ENCODE measurements around the gene KCNE4. TPM values are rescaled to one million over a fixed set of nuclear protein-coding genes. Genes with fewer than 3 reads are reported as not detected.

KCNE4 gene
- total RNA-seq, 1 donor from 2014 or later, result 23.2 TPM

GRCh38 chr2:223081789-223082188 lies 29.8 kb downstream of the KCNE4 start:
- Mint-ChIP-seq H3K36me3 (ENCODE audit: low read depth) (peaks cover 1% of the 10 kb centered on the region), H3K27me3 (ENCODE audit: low read depth) (no peaks in the 10 kb centered on the region), H3K27ac (ENCODE audit: unreplicated experiment) (no peak overlapping the region), H3K9me3 (ENCODE audit: low read depth) (peaks cover 14% of the 10 kb centered on the region), H3K4me1 (ENCODE audit: low read depth) (peaks cover 21% of the 10 kb centered on the region), H3K4me3 (ENCODE audit: unreplicated experiment) (no peak overlapping the region)
- no peak for DNase-seq (ENCODE audit: low spot score)
- TF ChIP-seq CTCF (IDR thresholded peaks at IDR 0.05), result no peak

- Mint-ChIP-seq H3K4me3 (ENCODE audit: unreplicated experiment) (no peak overlapping the region), H3K4me1 (ENCODE audit: low read depth) (peaks cover 12% of the 10 kb centered on the region), H3K27me3 (ENCODE audit: low read depth) (no peaks in the 10 kb centered on the region), H3K36me3 (ENCODE audit: low read depth) (no peaks in the 10 kb centered on the region), H3K9me3 (ENCODE audit: low read depth) (peaks cover 7% of the 10 kb centered on the region), H3K27ac (ENCODE audit: unreplicated experiment) (no peak overlapping the region)
- TF ChIP-seq CTCF (IDR thresholded peaks at IDR 0.05), result no peak
- DNase-seq (ENCODE audit: low spot score), result no peak
These were observed 30.7 kb downstream of the KCNE4 start for GRCh38 chr2:223082706-223083105.

GRCh38 chr2:223083402-223084070 lies 31.5 kb downstream of the KCNE4 start:
- DNase-seq (ENCODE audit: low spot score), result no peak
- H3K9me3 Mint-ChIP-seq (ENCODE audit: low read depth), result peaks cover 7% of the 10 kb centered on the region
- H3K36me3 Mint-ChIP-seq (ENCODE audit: low read depth), result no peaks in the 10 kb centered on the region
- H3K4me3 Mint-ChIP-seq (ENCODE audit: unreplicated experiment), result no peak overlapping the region
- no peak overlapping the region for H3K27ac Mint-ChIP-seq (ENCODE audit: unreplicated experiment)
- H3K27me3 Mint-ChIP-seq (ENCODE audit: low read depth), result no peaks in the 10 kb centered on the region
- H3K4me1 Mint-ChIP-seq (ENCODE audit: low read depth), result peaks cover 12% of the 10 kb centered on the region
- no peak for TF ChIP-seq CTCF (IDR thresholded peaks at IDR 0.05)

GRCh38 chr2:223084873-223085272 lies 32.9 kb downstream of the KCNE4 start:
- no peak overlapping the region for H3K4me3 Mint-ChIP-seq (ENCODE audit: unreplicated experiment)
- H3K27ac Mint-ChIP-seq (ENCODE audit: unreplicated experiment), result no peak overlapping the region
- TF ChIP-seq CTCF (IDR thresholded peaks at IDR 0.05), result no peak
- H3K4me1 Mint-ChIP-seq (ENCODE audit: low read depth), result peaks cover 18% of the 10 kb centered on the region
- no peak for DNase-seq (ENCODE audit: low spot score)
- H3K36me3 Mint-ChIP-seq (ENCODE audit: low read depth), result no peaks in the 10 kb centered on the region
- H3K27me3 Mint-ChIP-seq (ENCODE audit: low read depth), result no peaks in the 10 kb centered on the region
- H3K9me3 Mint-ChIP-seq (ENCODE audit: low read depth), result peaks cover 7% of the 10 kb centered on the region

GRCh38 chr2:223086370-223086981 lies 34.5 kb downstream of the KCNE4 start:
- Mint-ChIP-seq H3K4me1 (ENCODE audit: low read depth) (peaks cover 25% of the 10 kb centered on the region), H3K27ac (ENCODE audit: unreplicated experiment) (no peak overlapping the region), H3K4me3 (ENCODE audit: unreplicated experiment) (no peak overlapping the region), H3K9me3 (ENCODE audit: low read depth) (peaks cover 4% of the 10 kb centered on the region), H3K36me3 (ENCODE audit: low read depth) (no peaks in the 10 kb centered on the region), H3K27me3 (ENCODE audit: low read depth) (no peaks in the 10 kb centered on the region)
- DNase-seq (ENCODE audit: low spot score), result no peak
- TF ChIP-seq CTCF (IDR thresholded peaks at IDR 0.05), result no peak
